Smooth muscle cell (in vitro differentiated cells): Measurements from ENCODE around the gene C17orf78. TPM values are rescaled to one million over a fixed set of nuclear protein-coding genes. Genes with fewer than 3 reads are reported as not detected.

ENCODE experiments used
- DNase-seq: peaks from one replicate; lab custom pipeline; 2025; ENCODE audit not compliant: unreplicated experiment; lab: John Stamatoyannopoulos, UW
- H2AFZ ChIP-seq: fragments of 200-600 bp; sonication (generic); 2 replicates; pipeline ENCODE4 v1.6.0; 2016; ENCODE audit warnings: antibody characterized with exemption, low read depth, mild to moderate bottlenecking
- H3F3A ChIP-seq: fragments of 200-600 bp; sonication (generic); 2 replicates; pipeline ENCODE4 v1.6.0; 2017; ENCODE audit warnings: antibody characterized with exemption, low read depth
- H3K27ac ChIP-seq: fragments of 200-600 bp; sonication (generic); 2 replicates; pipeline ENCODE4 v1.5.1; 2016; ENCODE audit warnings: low read depth, mild to moderate bottlenecking
- H3K27me3 ChIP-seq: fragments of 200-600 bp; sonication (generic); 2 replicates; pipeline ENCODE4 v1.6.1; 2016; ENCODE audit warnings: low read depth, mild to moderate bottlenecking
- H3K36me3 ChIP-seq: fragments of 200-600 bp; sonication (generic); 2 replicates; pipeline ENCODE4 v1.5.1; 2016; ENCODE audit warnings: low read depth
- H3K4me1 ChIP-seq: fragments of 200-600 bp; sonication (generic); 2 replicates; pipeline ENCODE4 v1.5.1; 2016; ENCODE audit warnings: low read depth
- H3K4me2 ChIP-seq: fragments of 200-600 bp; sonication (generic); 2 replicates; pipeline ENCODE4 v1.6.0; 2016; ENCODE audit warnings: mild to moderate bottlenecking
- H3K4me3 ChIP-seq: fragments of 200-600 bp; sonication (generic); 2 replicates; pipeline ENCODE4 v1.5.1; 2016; ENCODE audit warnings: mild to moderate bottlenecking
- H3K79me2 ChIP-seq: fragments of 200-600 bp; sonication (generic); 2 replicates; pipeline ENCODE4 v1.6.0; 2016; ENCODE audit warnings: low read depth, mild to moderate bottlenecking
- H3K9ac ChIP-seq: fragments of 200-600 bp; sonication (generic); 2 replicates; pipeline ENCODE4 v1.6.0; 2016; ENCODE audit warnings: low read depth
- H3K9me3 ChIP-seq: fragments of 200-600 bp; sonication (generic); replicated peaks from 2 replicates; pipeline ENCODE4 v1.5.1; 2016; ENCODE audit warnings: low read depth
- H4K20me1 ChIP-seq: fragments of 200-600 bp; sonication (generic); 2 replicates; pipeline ENCODE4 v1.6.0; 2016; ENCODE audit warnings: low read depth
- WGBS: methylation state at CpG from one replicate; pipeline ENCODE4 v1.1.7; 2016; ENCODE audit warnings: low lambda C conversion rate; 5-methylcytosine and 5-hydroxymethylcytosine counted together
- polyA plus RNA-seq: library from polyadenylated mRNA; unstranded; fragments of >200 nt; fragmentation: Nextera tagmentation; extraction: Ambion mirVana; gene quantifications from 2 replicates; pipeline ENCODE4 v1.2.1, GENCODE V29; 2016
- total RNA-seq: library from RNA; depleted of rRNA; stranded (reverse); fragments of >200 nt; gene quantifications from 2 replicates; pipeline ENCODE4 v1.2.3, GENCODE V29; 2014
- TF ChIP-seq, protein P1 (sequence below): fragments of 200-600 bp; sonication (generic); IDR thresholded peaks from 2 replicates; pipeline ENCODE4 v1.5.1; 2017; ENCODE audit warnings: borderline replicate concordance, mild to moderate bottlenecking, antibody characterized with exemption; ENCODE audit not compliant: insufficient read depth, poor library complexity, severe bottlenecking

Gene C17orf78
- total and polyA plus RNA-seq, 2 experiments from 2014 or later, result not detected

DNA sequence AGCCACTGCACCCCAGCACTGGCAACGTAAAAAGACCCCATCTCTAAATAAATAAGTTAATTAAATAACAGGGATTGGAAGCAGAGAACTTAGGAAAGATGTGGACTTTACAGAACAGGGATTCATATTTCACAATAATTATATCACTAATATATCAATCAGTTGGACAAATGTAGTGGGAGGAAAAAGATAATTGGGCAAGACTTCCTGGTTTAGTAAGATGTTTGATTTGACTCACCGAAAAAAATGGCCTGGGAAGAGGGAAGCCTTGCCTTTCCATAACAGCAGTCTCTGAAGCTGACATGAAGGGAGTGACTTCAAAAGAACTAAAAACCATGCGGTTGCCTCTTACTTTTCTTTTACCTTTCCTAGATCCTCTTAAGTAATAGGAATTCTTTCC is 15.2 kb upstream of the C17orf78 start:
- DNase-seq, result no peak
- Histone ChIP-seq H3K27me3 (no peaks in the 10 kb centered on the region), H3K27ac (peak overlapping the region; percentile 68), H3K4me3 (no peak overlapping the region), H3K79me2 (peaks cover 23% of the 10 kb centered on the region), H4K20me1 (peaks cover 20% of the 10 kb centered on the region), H3K9me3 (no peaks in the 10 kb centered on the region), H3K4me2 (no peak overlapping the region), H2AFZ (no peak overlapping the region), H3K36me3 (no peaks in the 10 kb centered on the region), H3K4me1 (peaks cover 28% of the 10 kb centered on the region), H3K9ac (no peak overlapping the region), H3F3A (no peaks in the 10 kb centered on the region)
- WGBS, result 96% methylated on average over 3 of the region's 3 CpGs
- TF ChIP-seq, protein P1, sequence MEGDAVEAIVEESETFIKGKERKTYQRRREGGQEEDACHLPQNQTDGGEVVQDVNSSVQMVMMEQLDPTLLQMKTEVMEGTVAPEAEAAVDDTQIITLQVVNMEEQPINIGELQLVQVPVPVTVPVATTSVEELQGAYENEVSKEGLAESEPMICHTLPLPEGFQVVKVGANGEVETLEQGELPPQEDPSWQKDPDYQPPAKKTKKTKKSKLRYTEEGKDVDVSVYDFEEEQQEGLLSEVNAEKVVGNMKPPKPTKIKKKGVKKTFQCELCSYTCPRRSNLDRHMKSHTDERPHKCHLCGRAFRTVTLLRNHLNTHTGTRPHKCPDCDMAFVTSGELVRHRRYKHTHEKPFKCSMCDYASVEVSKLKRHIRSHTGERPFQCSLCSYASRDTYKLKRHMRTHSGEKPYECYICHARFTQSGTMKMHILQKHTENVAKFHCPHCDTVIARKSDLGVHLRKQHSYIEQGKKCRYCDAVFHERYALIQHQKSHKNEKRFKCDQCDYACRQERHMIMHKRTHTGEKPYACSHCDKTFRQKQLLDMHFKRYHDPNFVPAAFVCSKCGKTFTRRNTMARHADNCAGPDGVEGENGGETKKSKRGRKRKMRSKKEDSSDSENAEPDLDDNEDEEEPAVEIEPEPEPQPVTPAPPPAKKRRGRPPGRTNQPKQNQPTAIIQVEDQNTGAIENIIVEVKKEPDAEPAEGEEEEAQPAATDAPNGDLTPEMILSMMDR, result no peak

DNA sequence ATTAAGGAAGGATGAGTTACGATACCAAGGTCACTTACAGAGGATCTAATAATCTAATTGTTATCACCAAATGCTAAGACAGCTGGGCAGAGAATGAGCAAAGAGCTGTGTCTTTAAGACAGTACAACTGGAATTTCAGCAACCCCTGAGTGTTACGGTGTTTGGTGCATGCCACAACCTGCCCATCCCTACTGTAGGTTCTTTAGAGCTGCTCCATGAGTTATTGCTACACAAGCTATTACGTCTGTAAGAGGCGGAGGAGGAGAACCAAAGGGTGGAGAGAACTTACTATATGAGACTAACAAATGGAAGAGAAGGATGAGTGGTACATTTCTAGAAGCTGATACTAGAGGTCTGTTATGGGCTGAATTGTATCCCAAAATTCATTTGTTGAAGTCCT is 14.2 kb upstream of the C17orf78 start:
- DNase-seq, result no peak
- H3K4me1 ChIP-seq, result peaks cover 26% of the 10 kb centered on the region
- H3F3A ChIP-seq, result no peaks in the 10 kb centered on the region
- WGBS, result 55% methylated on average over 4 of the region's 4 CpGs
- TF ChIP-seq, protein P1, result no peak
- H3K4me2 ChIP-seq, result no peak overlapping the region
- H3K79me2 ChIP-seq, result peaks cover 14% of the 10 kb centered on the region
- peak overlapping the region; percentile 50 for H3K27ac ChIP-seq
- no peak overlapping the region for H2AFZ ChIP-seq
- no peaks in the 10 kb centered on the region for H3K27me3 ChIP-seq
- H3K9me3 ChIP-seq, result no peaks in the 10 kb centered on the region
- no peak overlapping the region for H3K4me3 ChIP-seq
- peaks cover 12% of the 10 kb centered on the region for H4K20me1 ChIP-seq
- no peaks in the 10 kb centered on the region for H3K36me3 ChIP-seq
- H3K9ac ChIP-seq, result no peak overlapping the region

DNA sequence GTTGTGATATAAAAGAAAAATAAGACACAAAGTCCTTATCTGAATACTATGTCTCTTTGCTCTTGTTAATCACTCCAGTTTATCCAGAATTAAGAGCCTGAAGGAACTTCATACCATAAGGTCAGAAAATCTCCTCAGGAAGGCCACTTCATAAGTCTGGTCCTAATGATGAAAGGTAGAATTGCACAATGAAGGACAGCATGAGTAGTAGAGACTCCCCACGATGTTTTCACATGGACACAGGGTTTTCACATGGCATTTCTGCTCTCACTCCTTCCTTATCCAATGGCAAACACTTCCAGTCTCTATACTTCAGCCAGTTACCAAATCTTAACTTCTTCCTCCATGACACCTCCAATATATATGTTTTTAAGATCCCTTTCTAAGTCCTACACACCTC is 10.2 kb upstream of the C17orf78 start:
- no peak overlapping the region for H3K4me2 ChIP-seq
- H3K79me2 ChIP-seq, result no peaks in the 10 kb centered on the region
- no peak overlapping the region for H3K9ac ChIP-seq
- no peak overlapping the region for H2AFZ ChIP-seq
- TF ChIP-seq, protein P1, result no peak
- H3K4me3 ChIP-seq, result no peak overlapping the region
- H3K27ac ChIP-seq, result no peak overlapping the region
- H3K9me3 ChIP-seq, result no peaks in the 10 kb centered on the region
- no peaks in the 10 kb centered on the region for H4K20me1 ChIP-seq
- H3K27me3 ChIP-seq, result no peaks in the 10 kb centered on the region
- WGBS, result 78% methylated on average over 1 of the region's 1 CpG
- H3K4me1 ChIP-seq, result peaks cover 1% of the 10 kb centered on the region
- H3K36me3 ChIP-seq, result no peaks in the 10 kb centered on the region
- DNase-seq, result no peak
- no peaks in the 10 kb centered on the region for H3F3A ChIP-seq

DNA sequence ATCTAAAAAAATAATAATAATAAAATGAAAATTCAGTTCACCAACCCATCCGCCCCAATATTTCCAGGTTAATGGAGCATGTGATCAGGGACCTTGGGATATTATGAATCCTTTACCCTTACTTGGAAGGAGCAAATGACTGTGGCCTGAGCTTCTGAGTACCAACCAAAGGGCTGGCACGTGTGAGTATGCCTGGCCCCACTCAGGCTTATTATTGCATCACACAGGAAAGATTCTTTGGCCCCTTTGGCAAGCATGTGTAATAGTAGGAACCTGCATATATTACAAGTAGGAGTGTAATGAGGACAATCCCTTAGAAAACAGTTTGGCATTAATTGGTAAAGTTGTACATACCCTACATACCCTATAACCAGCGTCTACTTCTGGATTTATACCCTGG is 7.2 kb upstream of the C17orf78 start:
- TF ChIP-seq, protein P1, result no peak
- H3K79me2 ChIP-seq, result no peaks in the 10 kb centered on the region
- no peaks in the 10 kb centered on the region for H3K27me3 ChIP-seq
- WGBS, result 89% methylated on average over 3 of the region's 3 CpGs
- no peak overlapping the region for H3K9ac ChIP-seq
- no peak overlapping the region for H2AFZ ChIP-seq
- H3K4me2 ChIP-seq, result no peak overlapping the region
- H3K4me1 ChIP-seq, result no peaks in the 10 kb centered on the region
- H3K27ac ChIP-seq, result no peak overlapping the region
- H3K36me3 ChIP-seq, result no peaks in the 10 kb centered on the region
- no peaks in the 10 kb centered on the region for H4K20me1 ChIP-seq
- no peaks in the 10 kb centered on the region for H3F3A ChIP-seq
- no peaks in the 10 kb centered on the region for H3K9me3 ChIP-seq
- H3K4me3 ChIP-seq, result no peak overlapping the region
- no peak for DNase-seq
